ENCODE measurements around the gene EEPD1.

- TF ChIP-seq CTCF (IDR thresholded peaks at IDR 0.05), result no peak
- TF ChIP-seq POLR2A (IDR thresholded peaks at IDR 0.05), result no peak
Measured at GRCh38 chr7:36299223-36299774, 146.2 kb downstream of the EEPD1 start.
